K562 (cell line): Measurements from ENCODE around the gene UNC119B. TPM values are rescaled to one million over a fixed set of nuclear protein-coding genes. Genes with fewer than 3 reads are reported as not detected.

ENCODE experiments used
- ARID2 ChIP-seq: fragments of 450-650 bp; IDR thresholded peaks from 2 replicates; pipeline ENCODE4 v1.6.1; 2017; ENCODE audit warnings: antibody characterized with exemption, mild to moderate bottlenecking
- BCOR ChIP-seq: fragments of 450-650 bp; IDR thresholded peaks from 2 replicates; pipeline ENCODE4 v1.6.1; 2016
- CBFA2T2 ChIP-seq: fragments of 450-650 bp; conservative IDR thresholded peaks from 2 replicates; pipeline ENCODE4 v1.6.1; 2017; ENCODE audit warnings: mild to moderate bottlenecking
- CREB3 ChIP-seq: fragments of 450-650 bp; conservative IDR thresholded peaks from 2 replicates; pipeline ENCODE4 v1.6.1; 2016; ENCODE audit warnings: missing genetic modification characterization, low read depth, mild to moderate bottlenecking, missing compliant biosample characterization, moderate library complexity
- EHMT2 ChIP-seq: fragments of 450-650 bp; IDR thresholded peaks from 2 replicates; pipeline ENCODE4 v1.6.1; 2018; ENCODE audit warnings: antibody characterized with exemption
- HDAC6 ChIP-seq: IDR thresholded peaks from 2 replicates; pipeline ENCODE4 v1.6.1; 2012; ENCODE audit warnings: low read depth, mild to moderate bottlenecking, control low read depth, inconsistent platforms, low read length, moderate library complexity
- JUND ChIP-seq, 2 experiments: IDR thresholded peaks; 2 replicates in 1 of 2; 3 replicates in 1 of 2; pipeline ENCODE4 v1.6.1; 2011; ENCODE audit warnings: borderline replicate concordance in 2 of 2, low read depth in 2 of 2, low read length in 2 of 2, improper control_type of control experiment in 1 of 2, missing biosample characterization in 1 of 2, missing genetic modification characterization in 1 of 2, missing genetic modification reagents in 1 of 2
- LARP7 ChIP-seq: fragments of 450-650 bp; IDR thresholded peaks from 2 replicates; pipeline ENCODE4 v1.6.1; 2016
- MED1 ChIP-seq: sonication (generic); formaldehyde crosslinking; IDR thresholded peaks from 2 replicates; pipeline ENCODE4 v1.8.1; 2023; ENCODE audit warnings: missing genetic modification reagents, borderline replicate concordance
- NCOR1 ChIP-seq: fragments of 450-650 bp; IDR thresholded peaks from 2 replicates; pipeline ENCODE4 v1.6.1; 2016; ENCODE audit warnings: mild to moderate bottlenecking, moderate library complexity
- NFXL1 ChIP-seq: fragments of 450-650 bp; formaldehyde crosslinking; IDR thresholded peaks from 2 replicates; pipeline ENCODE4 v1.4.0; 2021; ENCODE audit warnings: mild to moderate bottlenecking
- RBM39 ChIP-seq: fragments of 200-400 bp; formaldehyde crosslinking; optimal IDR thresholded peaks from 2 replicates; pipeline ENCODE3; 2018; ENCODE audit warnings: low read depth, low read length
- SMARCB1 ChIP-seq: IDR thresholded peaks from 2 replicates; pipeline ENCODE4 v1.6.1; 2011; ENCODE audit warnings: improper control_type of control experiment, low read depth; ENCODE audit not compliant: insufficient read length
- SP2 ChIP-seq: IDR thresholded peaks from 2 replicates; pipeline ENCODE4 v1.6.1; 2011; ENCODE audit warnings: mild to moderate bottlenecking, low read depth, low read length, moderate library complexity; ENCODE audit not compliant: poor library complexity, severe bottlenecking; ENCODE audit errors: extremely low read depth
- TRIM24 ChIP-seq, 2 experiments: fragments of 450-650 bp; IDR thresholded peaks; 2 replicates each; pipeline ENCODE4 v1.6.1; 2016
- ZNF23 ChIP-seq: fragments of 250-450 bp; sonication (Bioruptor Pico); IDR thresholded peaks from 2 replicates; pipeline ENCODE4 v1.4.0; 2020; ENCODE audit warnings: mild to moderate bottlenecking
- ZNF707 ChIP-seq: fragments of 250-450 bp; sonication (Bioruptor Pico); conservative IDR thresholded peaks from 2 replicates; pipeline ENCODE4 v1.8.0; 2022; ENCODE audit warnings: inconsistent platforms, mild to moderate bottlenecking, moderate library complexity
- ZNF76 ChIP-seq: fragments of 250-450 bp; sonication (Bioruptor Pico); IDR thresholded peaks from 2 replicates; pipeline ENCODE4 v1.4.0; 2020; ENCODE audit warnings: mild to moderate bottlenecking, moderate library complexity, borderline replicate concordance
- ZNF766 ChIP-seq: fragments of 200-800 bp; sonication (Bioruptor generic); conservative IDR thresholded peaks from 2 replicates; pipeline ENCODE4 v1.6.1; 2016; ENCODE audit warnings: missing genetic modification characterization, missing compliant biosample characterization
- ZNF79 ChIP-seq: fragments of 250-450 bp; sonication (Bioruptor Pico); IDR thresholded peaks from 2 replicates; pipeline ENCODE4 v1.4.0; 2020; ENCODE audit warnings: low read depth, mild to moderate bottlenecking, moderate library complexity
- polyA plus RNA-seq, 8 experiments: library from polyadenylated mRNA; depleted of rRNA in 4 of 8; stranded (reverse) in 5 of 8; unstranded in 3 of 8; fragments of >200 nt; fragmentation: Nextera tagmentation in 2 of 8; fragmentation: Illumina TruSeq in 1 of 8; extraction: Ambion mirVana in 2 of 8; extraction: Trizol in 1 of 8; gene quantifications; 2 replicates each; pipeline versions ENCODE4 v1.2.1 to v1.2.3, GENCODE V29; 2011 to 2014; ENCODE audit warnings: inconsistent platforms in 1 of 8, missing spikeins in 1 of 8
- total RNA-seq, 7 experiments: library from RNA; depleted of rRNA in 6 of 7; stranded (reverse); fragments of >200 nt in 6 of 7; fragmentation: Illumina TruSeq in 2 of 7; extraction: Trizol in 2 of 7; gene quantifications; 2 replicates each; pipeline versions ENCODE4 v1.2.1 to v1.2.3, GENCODE V29; 2011 to 2021; ENCODE audit warnings: low replicate concordance in 1 of 7
- TF ChIP-seq, protein P1 (sequence below): fragments of 250-450 bp; sonication (Bioruptor Pico); IDR thresholded peaks from 2 replicates; pipeline ENCODE4 v1.5.0; 2021
- TF ChIP-seq, protein P2 (sequence below), 2 experiments: fragments of 450-650 bp; IDR thresholded peaks; 2 replicates each; pipeline ENCODE4 v1.6.1; 2018; ENCODE audit warnings: mild to moderate bottlenecking in 2 of 2, low read depth in 1 of 2; ENCODE audit not compliant: partially characterized antibody in 2 of 2
- TF ChIP-seq, protein P3 (sequence below): fragments of 250-450 bp; sonication (Bioruptor Pico); IDR thresholded peaks from 2 replicates; pipeline ENCODE4 v1.9.0; 2021; ENCODE audit warnings: mild to moderate bottlenecking

Gene UNC119B
- total and polyA plus RNA-seq, 9 of the 15 experiments (the other 6 are each of a cell fraction or from before 2014, with no cell fraction given) = 4.0 to 34.5 (median 15.1) TPM

DNA sequence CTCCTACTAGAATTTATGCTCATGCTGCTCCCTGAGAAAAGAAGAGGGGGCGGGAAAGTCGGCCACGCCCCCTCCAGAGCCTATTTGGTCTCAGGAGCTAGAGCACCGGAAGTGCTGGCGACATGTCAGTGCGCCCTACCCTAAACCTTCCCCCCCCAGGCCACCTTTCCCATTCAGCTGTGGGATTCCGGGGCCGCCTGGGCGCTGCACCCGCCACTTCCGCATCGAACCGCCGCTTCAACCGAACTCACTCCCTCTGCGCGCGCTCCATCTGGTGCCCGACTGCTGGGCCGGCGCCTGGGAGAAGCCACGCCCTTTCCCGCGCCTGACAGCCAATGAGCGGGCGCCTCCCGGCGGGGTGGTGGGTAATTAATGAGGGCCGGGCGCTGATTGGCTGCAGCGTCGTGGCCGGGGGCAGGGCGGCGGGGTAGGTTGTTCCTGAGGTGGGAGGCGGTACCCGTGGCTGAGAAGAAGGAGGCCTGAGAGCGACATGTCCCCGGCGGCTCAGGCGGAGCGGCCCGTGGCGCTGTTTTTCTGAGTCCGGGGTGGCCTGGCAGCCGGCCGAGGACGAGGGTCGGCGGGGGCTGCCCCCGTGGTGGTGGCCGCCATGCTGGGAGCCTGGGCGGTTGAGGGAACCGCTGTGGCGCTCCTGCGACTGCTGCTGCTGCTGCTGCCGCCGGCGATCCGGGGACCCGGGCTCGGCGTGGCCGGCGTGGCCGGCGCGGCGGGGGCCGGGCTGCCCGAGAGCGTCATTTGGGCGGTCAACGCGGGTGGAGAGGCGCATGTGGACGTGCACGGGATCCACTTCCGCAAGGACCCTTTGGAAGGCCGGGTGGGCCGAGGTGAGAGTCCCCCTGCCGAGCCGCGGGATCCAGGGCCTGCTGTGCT lies 23.3 kb upstream of the UNC119B start, which contains the start of gene MLEC (continued):
- TF ChIP-seq ZNF766 (CRISPR knock-in tag) = no peak
- TF ChIP-seq CBFA2T2 = no peak
- peak; percentile 37 for TF ChIP-seq SP2
- no peak for TF ChIP-seq BCOR
- TF ChIP-seq, protein P1, sequence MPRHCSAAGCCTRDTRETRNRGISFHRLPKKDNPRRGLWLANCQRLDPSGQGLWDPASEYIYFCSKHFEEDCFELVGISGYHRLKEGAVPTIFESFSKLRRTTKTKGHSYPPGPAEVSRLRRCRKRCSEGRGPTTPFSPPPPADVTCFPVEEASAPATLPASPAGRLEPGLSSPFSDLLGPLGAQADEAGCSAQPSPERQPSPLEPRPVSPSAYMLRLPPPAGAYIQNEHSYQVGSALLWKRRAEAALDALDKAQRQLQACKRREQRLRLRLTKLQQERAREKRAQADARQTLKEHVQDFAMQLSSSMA (CRISPR knock-in tag) = peak; percentile 89
- no peak for TF ChIP-seq LARP7
- TF ChIP-seq, protein P2, sequence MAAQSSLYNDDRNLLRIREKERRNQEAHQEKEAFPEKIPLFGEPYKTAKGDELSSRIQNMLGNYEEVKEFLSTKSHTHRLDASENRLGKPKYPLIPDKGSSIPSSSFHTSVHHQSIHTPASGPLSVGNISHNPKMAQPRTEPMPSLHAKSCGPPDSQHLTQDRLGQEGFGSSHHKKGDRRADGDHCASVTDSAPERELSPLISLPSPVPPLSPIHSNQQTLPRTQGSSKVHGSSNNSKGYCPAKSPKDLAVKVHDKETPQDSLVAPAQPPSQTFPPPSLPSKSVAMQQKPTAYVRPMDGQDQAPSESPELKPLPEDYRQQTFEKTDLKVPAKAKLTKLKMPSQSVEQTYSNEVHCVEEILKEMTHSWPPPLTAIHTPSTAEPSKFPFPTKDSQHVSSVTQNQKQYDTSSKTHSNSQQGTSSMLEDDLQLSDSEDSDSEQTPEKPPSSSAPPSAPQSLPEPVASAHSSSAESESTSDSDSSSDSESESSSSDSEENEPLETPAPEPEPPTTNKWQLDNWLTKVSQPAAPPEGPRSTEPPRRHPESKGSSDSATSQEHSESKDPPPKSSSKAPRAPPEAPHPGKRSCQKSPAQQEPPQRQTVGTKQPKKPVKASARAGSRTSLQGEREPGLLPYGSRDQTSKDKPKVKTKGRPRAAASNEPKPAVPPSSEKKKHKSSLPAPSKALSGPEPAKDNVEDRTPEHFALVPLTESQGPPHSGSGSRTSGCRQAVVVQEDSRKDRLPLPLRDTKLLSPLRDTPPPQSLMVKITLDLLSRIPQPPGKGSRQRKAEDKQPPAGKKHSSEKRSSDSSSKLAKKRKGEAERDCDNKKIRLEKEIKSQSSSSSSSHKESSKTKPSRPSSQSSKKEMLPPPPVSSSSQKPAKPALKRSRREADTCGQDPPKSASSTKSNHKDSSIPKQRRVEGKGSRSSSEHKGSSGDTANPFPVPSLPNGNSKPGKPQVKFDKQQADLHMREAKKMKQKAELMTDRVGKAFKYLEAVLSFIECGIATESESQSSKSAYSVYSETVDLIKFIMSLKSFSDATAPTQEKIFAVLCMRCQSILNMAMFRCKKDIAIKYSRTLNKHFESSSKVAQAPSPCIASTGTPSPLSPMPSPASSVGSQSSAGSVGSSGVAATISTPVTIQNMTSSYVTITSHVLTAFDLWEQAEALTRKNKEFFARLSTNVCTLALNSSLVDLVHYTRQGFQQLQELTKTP (IDR thresholded peaks at IDR 0.05; ENCODE audit: low read depth in 1 of 2, partially characterized antibody in 2 of 2) = no peak
- no peak; the same call in 1 of the 2 replicates for TF ChIP-seq NCOR1
- TF ChIP-seq ZNF23 (CRISPR knock-in tag) = no peak
- no peak for TF ChIP-seq NFXL1 (CRISPR knock-in tag)
- TF ChIP-seq RBM39 = no peak
- TF ChIP-seq CREB3 = no peak
- TF ChIP-seq ZNF76 (CRISPR knock-in tag) = no peak
- TF ChIP-seq TRIM24 (IDR thresholded peaks at IDR 0.05) = peak in 1 of 2 experiments; percentile 98; a peak in 2 of 4 replicates
- TF ChIP-seq ZNF707 (CRISPR knock-in tag) = no peak
- no peak for TF ChIP-seq HDAC6
- no peak for TF ChIP-seq SMARCB1
- TF ChIP-seq, protein P3, sequence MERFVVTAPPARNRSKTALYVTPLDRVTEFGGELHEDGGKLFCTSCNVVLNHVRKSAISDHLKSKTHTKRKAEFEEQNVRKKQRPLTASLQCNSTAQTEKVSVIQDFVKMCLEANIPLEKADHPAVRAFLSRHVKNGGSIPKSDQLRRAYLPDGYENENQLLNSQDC (CRISPR knock-in tag) = no peak
- TF ChIP-seq JUND (IDR thresholded peaks at IDR 0.05; ENCODE audit: borderline replicate concordance, low read depth, low read length) = 0 out of 2 replicates have a peak, but pooled peaks have one; percentile 2
- peak; percentile 54; the same call in 1 of the 3 replicates for TF ChIP-seq JUND (tag; IDR thresholded peaks at IDR 0.05; ENCODE audit: borderline replicate concordance, low read depth, low read length)
- TF ChIP-seq MED1 = no peak
- no peak for TF ChIP-seq EHMT2
- no peak for TF ChIP-seq ARID2
- TF ChIP-seq ZNF79 = no peak
